ENCODE results near the gene EHD4.

DNA sequence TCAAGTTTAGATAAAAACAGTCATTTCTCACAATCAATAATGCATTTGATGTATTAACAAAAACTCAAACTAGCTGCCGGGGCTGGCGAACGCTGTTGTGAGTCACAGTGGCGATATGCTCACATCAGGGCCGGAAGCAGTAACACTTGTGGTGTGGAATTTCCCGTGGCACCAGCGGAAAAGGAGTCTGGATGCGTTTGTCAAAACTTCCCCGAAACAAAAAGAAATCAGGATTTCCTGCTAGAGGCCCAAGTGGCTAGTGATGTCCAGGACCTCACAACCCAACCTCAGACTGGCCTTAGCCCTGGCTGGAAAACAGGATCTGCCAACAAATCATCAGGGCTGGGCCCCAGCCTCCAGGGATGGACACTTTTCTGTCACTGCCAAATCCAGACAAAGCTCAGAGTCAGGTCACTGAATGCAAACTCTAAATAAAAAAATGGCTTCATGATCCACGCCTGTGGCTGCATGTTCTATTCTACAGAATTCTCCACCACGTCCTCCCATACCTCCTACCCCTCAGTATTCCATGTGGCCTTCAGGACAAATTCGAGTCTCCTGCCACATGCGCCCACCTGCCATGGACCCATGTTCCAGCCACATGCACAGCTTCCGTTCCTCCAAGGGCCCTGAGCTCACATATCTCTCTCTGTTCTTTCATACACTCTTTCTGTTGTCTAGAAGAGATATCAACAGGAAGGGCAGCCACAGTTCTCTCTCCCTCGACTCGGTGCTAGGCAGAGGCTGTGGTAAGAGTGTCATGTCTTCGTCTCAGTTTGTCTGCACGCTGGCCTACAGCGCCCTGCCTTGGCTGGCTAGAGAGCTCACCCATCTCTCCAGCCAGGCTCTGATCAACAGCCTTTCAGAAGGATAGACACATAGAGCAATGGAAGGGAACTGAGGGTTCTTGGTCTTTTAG is 35.4 kb downstream of the EHD4 start:
- TF ChIP-seq, protein P1, sequence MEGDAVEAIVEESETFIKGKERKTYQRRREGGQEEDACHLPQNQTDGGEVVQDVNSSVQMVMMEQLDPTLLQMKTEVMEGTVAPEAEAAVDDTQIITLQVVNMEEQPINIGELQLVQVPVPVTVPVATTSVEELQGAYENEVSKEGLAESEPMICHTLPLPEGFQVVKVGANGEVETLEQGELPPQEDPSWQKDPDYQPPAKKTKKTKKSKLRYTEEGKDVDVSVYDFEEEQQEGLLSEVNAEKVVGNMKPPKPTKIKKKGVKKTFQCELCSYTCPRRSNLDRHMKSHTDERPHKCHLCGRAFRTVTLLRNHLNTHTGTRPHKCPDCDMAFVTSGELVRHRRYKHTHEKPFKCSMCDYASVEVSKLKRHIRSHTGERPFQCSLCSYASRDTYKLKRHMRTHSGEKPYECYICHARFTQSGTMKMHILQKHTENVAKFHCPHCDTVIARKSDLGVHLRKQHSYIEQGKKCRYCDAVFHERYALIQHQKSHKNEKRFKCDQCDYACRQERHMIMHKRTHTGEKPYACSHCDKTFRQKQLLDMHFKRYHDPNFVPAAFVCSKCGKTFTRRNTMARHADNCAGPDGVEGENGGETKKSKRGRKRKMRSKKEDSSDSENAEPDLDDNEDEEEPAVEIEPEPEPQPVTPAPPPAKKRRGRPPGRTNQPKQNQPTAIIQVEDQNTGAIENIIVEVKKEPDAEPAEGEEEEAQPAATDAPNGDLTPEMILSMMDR (IDR thresholded peaks at IDR 0.05; ENCODE audit: low read depth, low read length), result no peak
- no peak for TF ChIP-seq POLR2A (IDR thresholded peaks at IDR 0.05; ENCODE audit: extremely low read depth, insufficient read length)
